HepG2 (cell line): ENCODE results near the gene VAMP2. TPM values are rescaled to one million over a fixed set of nuclear protein-coding genes. Genes with fewer than 3 reads are reported as not detected.

ENCODE experiments used
- BORCS8-MEF2B ChIP-seq: sonication (generic); formaldehyde crosslinking; IDR thresholded peaks from 2 replicates; pipeline ENCODE4 v1.8.0; 2022; ENCODE audit warnings: mild to moderate bottlenecking, missing genetic modification reagents
- CREB1 ChIP-seq, 2 experiments: fragments of 450-650 bp in 1 of 2; IDR thresholded peaks; 2 replicates each; pipeline ENCODE4 v1.6.1; 2016 to 2017; ENCODE audit warnings: control low read depth in 1 of 2, mild to moderate bottlenecking in 1 of 2, missing compliant biosample characterization in 1 of 2, missing genetic modification characterization in 1 of 2
- DNMT3B ChIP-seq: conservative IDR thresholded peaks from 2 replicates; pipeline ENCODE4 v1.6.1; 2016; ENCODE audit warnings: missing biosample characterization, control low read depth
- ESRRA ChIP-seq: sonication (generic); formaldehyde crosslinking; IDR thresholded peaks from 2 replicates; pipeline ENCODE4 v1.5.1; 2020; ENCODE audit warnings: mild to moderate bottlenecking, low read depth, missing genetic modification reagents
- NFE2L1 ChIP-seq: sonication (generic); formaldehyde crosslinking; IDR thresholded peaks from 2 replicates; pipeline ENCODE4 v1.4.0; 2020; ENCODE audit warnings: missing genetic modification reagents, mild to moderate bottlenecking, borderline replicate concordance
- NFRKB ChIP-seq: fragments of 450-650 bp; IDR thresholded peaks from 2 replicates; pipeline ENCODE4 v1.6.1; 2017
- NR2F6 ChIP-seq, 2 experiments: IDR thresholded peaks; 2 replicates each; pipeline ENCODE4 v1.6.1; 2016; ENCODE audit warnings: antibody characterized with exemption in 1 of 2, mild to moderate bottlenecking in 1 of 2
- SNAPC4 ChIP-seq: sonication (generic); formaldehyde crosslinking; IDR thresholded peaks from 2 replicates; pipeline ENCODE4 v1.4.0; 2020; ENCODE audit warnings: mild to moderate bottlenecking, missing genetic modification reagents
- THRA ChIP-seq: sonication (generic); formaldehyde crosslinking; IDR thresholded peaks from 2 replicates; pipeline ENCODE4 v1.4.0; 2020; ENCODE audit warnings: missing genetic modification reagents, borderline replicate concordance
- ZFP62 ChIP-seq: sonication (generic); formaldehyde crosslinking; IDR thresholded peaks from 2 replicates; pipeline ENCODE4 v1.4.0; 2020; ENCODE audit warnings: missing genetic modification reagents
- ZNF18 ChIP-seq: sonication (generic); formaldehyde crosslinking; IDR thresholded peaks from 2 replicates; pipeline ENCODE4 v1.8.0; 2022; ENCODE audit warnings: mild to moderate bottlenecking, missing genetic modification reagents; ENCODE audit not compliant: insufficient replicate concordance
- ZNF746 ChIP-seq: sonication (generic); formaldehyde crosslinking; IDR thresholded peaks from 2 replicates; pipeline ENCODE4 v1.8.0; 2022; ENCODE audit warnings: mild to moderate bottlenecking, missing genetic modification reagents
- ZNF800 ChIP-seq: sonication (generic); formaldehyde crosslinking; IDR thresholded peaks from 2 replicates; pipeline ENCODE4 v1.4.0; 2020; ENCODE audit warnings: missing genetic modification reagents
- ZSCAN29 ChIP-seq: sonication (generic); formaldehyde crosslinking; conservative IDR thresholded peaks from 2 replicates; pipeline ENCODE4 v1.4.0; 2020; ENCODE audit warnings: mild to moderate bottlenecking, missing genetic modification reagents
- polyA plus RNA-seq, 8 experiments: library from polyadenylated mRNA; depleted of rRNA in 3 of 8; stranded (reverse) in 7 of 8; unstranded in 1 of 8; fragments of >200 nt; fragmentation: Illumina TruSeq in 4 of 8; extraction: Trizol in 4 of 8; gene quantifications; 2 replicates each; pipeline versions ENCODE4 v1.2.1 to v1.2.3, GENCODE V29; 2011 to 2016; ENCODE audit warnings: low read depth in 4 of 8, missing spikeins in 1 of 8, mixed read lengths in 1 of 8; ENCODE audit not compliant: insufficient read depth in 1 of 8
- total RNA-seq, 5 experiments: library from RNA; depleted of rRNA; stranded (reverse); fragments of >200 nt; fragmentation: Illumina TruSeq; extraction: Trizol; gene quantifications; 2 replicates each; pipeline ENCODE4 v1.2.3, GENCODE V29; 2016; ENCODE audit warnings: low read depth in 1 of 5
- TF ChIP-seq, protein P1 (sequence below): sonication (generic); formaldehyde crosslinking; IDR thresholded peaks from 2 replicates; pipeline ENCODE4 v1.5.1; 2020; ENCODE audit warnings: missing genetic modification reagents, mild to moderate bottlenecking, borderline replicate concordance

VAMP2 gene
- total and polyA plus RNA-seq, 2 of the 13 experiments (the other 11 are each of a cell fraction or from before 2014, with no cell fraction given) = 3.9 to 17.2 TPM

GRCh38 chr17:8176998-8177731 is 14.4 kb upstream of the VAMP2 start (continued):
- TF ChIP-seq NR2F6 (IDR thresholded peaks at IDR 0.05) (peak; percentile 56; the same call in 1 of the 2 replicates), NR2F6 (CRISPR knock-in tag; IDR thresholded peaks at IDR 0.05) (0 out of 2 replicates have a peak, but pooled peaks have one; percentile 8), ZNF800 (CRISPR knock-in tag) (no peak), SNAPC4 (CRISPR knock-in tag) (0 out of 2 replicates have a peak, but pooled peaks have one; percentile 15), CREB1 (IDR thresholded peaks at IDR 0.05) (no peak), CREB1 (CRISPR knock-in tag; IDR thresholded peaks at IDR 0.05) (no peak), DNMT3B (CRISPR knock-in tag) (no peak), NFE2L1 (no peak), BORCS8-MEF2B (CRISPR knock-in tag) (no peak), ESRRA (CRISPR knock-in tag) (no peak), NFRKB (no peak), ZSCAN29 (CRISPR knock-in tag) (no peak), ZFP62 (CRISPR knock-in tag) (no peak), ZNF18 (no peak), ZNF746 (no peak; the same call in 1 of the 2 replicates), THRA (CRISPR knock-in tag) (0 out of 2 replicates have a peak, but pooled peaks have one; percentile 4)
- TF ChIP-seq, protein P1, sequence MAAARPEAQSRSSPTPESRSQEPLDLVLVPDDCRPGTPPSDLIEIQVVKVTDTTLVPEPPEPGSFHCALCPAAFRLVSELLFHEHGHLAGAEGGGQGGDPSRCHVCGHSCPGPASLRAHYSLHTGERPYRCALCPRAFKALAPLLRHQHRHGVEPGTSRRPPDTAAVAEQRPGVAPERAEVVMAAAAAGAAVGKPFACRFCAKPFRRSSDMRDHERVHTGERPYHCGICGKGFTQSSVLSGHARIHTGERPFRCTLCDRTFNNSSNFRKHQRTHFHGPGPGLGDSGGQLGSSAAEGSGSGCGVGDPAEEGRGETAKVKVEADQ = no peak
